NCI-H187 (cell line): Measurements from ENCODE around the gene TEKTIP1.
"Not testable (repeated sequence)": the region's sequence is repeated elsewhere in the genome, so short reads cannot be mapped to it uniquely, and the experiment has no call there.

Experiments
- DNase-seq, 2 experiments: peaks; one replicate each; lab custom pipeline; 2025; lab: John Stamatoyannopoulos, UW

TEKTIP1 gene

GRCh38 chr19:3523361-3524077, 15.5 kb upstream of the TEKTIP1 start:
- DNase-seq = no peak

GRCh38 chr19:3524078-3524842, 14.7 kb upstream of the TEKTIP1 start:
- no peak for DNase-seq

- no peak for DNase-seq
These were observed 14.0 kb upstream of the TEKTIP1 start for GRCh38 chr19:3524904-3525451.

GRCh38 chr19:3526507-3527237, 12.3 kb upstream of the TEKTIP1 start:
- DNase-seq = no peak

GRCh38 chr19:3527238-3527910, 11.6 kb upstream of the TEKTIP1 start:
- no peak for DNase-seq

GRCh38 chr19:3528080-3528479, 10.9 kb upstream of the TEKTIP1 start:
- DNase-seq = no peak

GRCh38 chr19:3528539-3529211, 10.3 kb upstream of the TEKTIP1 start:
- DNase-seq = no peak

GRCh38 chr19:3529299-3529698, 9.7 kb upstream of the TEKTIP1 start:
- DNase-seq = not testable (repeated sequence)

- no peak for DNase-seq
These were observed 8.6 kb upstream of the TEKTIP1 start for GRCh38 chr19:3530389-3530788.

GRCh38 chr19:3531716-3532115, 7.3 kb upstream of the TEKTIP1 start:
- DNase-seq = no peak

GRCh38 chr19:3532154-3532786, 6.7 kb upstream of the TEKTIP1 start:
- DNase-seq = no peak

- DNase-seq = no peak
These were observed 5.9 kb upstream of the TEKTIP1 start for GRCh38 chr19:3533033-3533432.

- DNase-seq = no peak
These were observed 5.3 kb upstream of the TEKTIP1 start for GRCh38 chr19:3533563-3534216.

GRCh38 chr19:3534375-3535234, 4.4 kb upstream of the TEKTIP1 start:
- no peak for DNase-seq

- no peak for DNase-seq
These were observed 3.8 kb upstream of the TEKTIP1 start for GRCh38 chr19:3535235-3535535.

GRCh38 chr19:3535563-3535965, 3.4 kb upstream of the TEKTIP1 start:
- no peak for DNase-seq

GRCh38 chr19:3535981-3536380, 3.0 kb upstream of the TEKTIP1 start:
- no peak for DNase-seq

- DNase-seq = no peak
These were observed 2.4 kb upstream of the TEKTIP1 start for GRCh38 chr19:3536429-3537100.

- no peak for DNase-seq
These were observed 1.9 kb upstream of the TEKTIP1 start for GRCh38 chr19:3537101-3537437.
